Activated naive CD8-positive, alpha-beta T cell (primary cell): ENCODE measurements around the gene SORL1-AS1.
A peak's percentile ranks its signal among the peaks of the same experiment; 100 is the strongest.

Source experiments
- H3K27ac Mint-ChIP-seq: one replicate; pipeline ENCODE4 v1.8.0; 2021; ENCODE audit warnings: mixed read lengths
- H3K27me3 Mint-ChIP-seq: one replicate; pipeline ENCODE4 v1.8.0; 2021; ENCODE audit warnings: mixed read lengths
- H3K36me3 Mint-ChIP-seq: one replicate; pipeline ENCODE4 v1.8.0; 2021; ENCODE audit warnings: mixed read lengths
- H3K4me1 Mint-ChIP-seq: one replicate; pipeline ENCODE4 v1.8.0; 2021; ENCODE audit warnings: low read depth, mixed read lengths
- H3K4me3 Mint-ChIP-seq: one replicate; pipeline ENCODE4 v1.8.0; 2021; ENCODE audit warnings: mild to moderate bottlenecking, mixed read lengths
- H3K9me3 Mint-ChIP-seq: one replicate; pipeline ENCODE4 v1.8.0; 2021; ENCODE audit warnings: low read depth, mixed read lengths

Gene SORL1-AS1

DNA sequence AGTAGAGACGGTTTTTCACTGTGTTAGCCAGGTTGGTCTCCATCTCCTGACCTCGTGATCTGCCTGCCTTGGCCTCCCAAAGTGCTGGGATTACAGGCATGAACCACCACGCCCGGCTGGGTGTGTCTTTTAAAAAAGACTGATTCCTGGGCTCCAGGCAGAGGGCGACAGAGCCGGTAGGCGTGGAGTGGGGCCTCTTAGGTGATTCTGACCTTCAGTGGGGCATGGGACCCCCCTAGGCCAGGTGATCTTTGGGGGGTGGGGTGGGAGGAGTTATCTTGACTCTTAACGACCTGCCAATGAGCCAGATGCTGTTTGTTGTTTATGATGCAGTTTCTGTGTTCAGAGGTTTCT, 12.9 kb upstream of the SORL1-AS1 start:
- Mint-ChIP-seq H3K9me3 (no peaks in the 10 kb centered on the region), H3K27ac (peak overlapping the region; percentile 99), H3K27me3 (no peaks in the 10 kb centered on the region), H3K36me3 (peaks cover 9% of the 10 kb centered on the region), H3K4me3 (peak overlapping the region; percentile 78), H3K4me1 (peaks cover 97% of the 10 kb centered on the region)

GRCh38 chr11:121464352-121464946, 11.7 kb upstream of the SORL1-AS1 start:
- Mint-ChIP-seq H3K4me1 (peaks cover 98% of the 10 kb centered on the region), H3K36me3 (peaks cover 2% of the 10 kb centered on the region), H3K9me3 (no peaks in the 10 kb centered on the region), H3K27ac (peak overlapping the region; percentile 99), H3K4me3 (peak overlapping the region; percentile 78), H3K27me3 (no peaks in the 10 kb centered on the region)

- Mint-ChIP-seq H3K4me1 (peaks cover 98% of the 10 kb centered on the region), H3K27me3 (no peaks in the 10 kb centered on the region), H3K36me3 (peaks cover 2% of the 10 kb centered on the region), H3K9me3 (no peaks in the 10 kb centered on the region), H3K4me3 (peak overlapping the region; percentile 78), H3K27ac (peak overlapping the region; percentile 99)
Measured at GRCh38 chr11:121463689-121464335, 11.0 kb upstream of the SORL1-AS1 start.

GRCh38 chr11:121461843-121462242, 9.1 kb upstream of the SORL1-AS1 start:
- H3K27ac Mint-ChIP-seq: peak overlapping the region; percentile 99
- peak overlapping the region; percentile 11 for H3K4me3 Mint-ChIP-seq
- peaks cover 7% of the 10 kb centered on the region for H3K36me3 Mint-ChIP-seq
- H3K9me3 Mint-ChIP-seq: no peaks in the 10 kb centered on the region
- peaks cover 99% of the 10 kb centered on the region for H3K4me1 Mint-ChIP-seq
- no peaks in the 10 kb centered on the region for H3K27me3 Mint-ChIP-seq

- Mint-ChIP-seq H3K27me3 (no peaks in the 10 kb centered on the region), H3K4me3 (no peak overlapping the region), H3K4me1 (peaks cover 99% of the 10 kb centered on the region), H3K9me3 (no peaks in the 10 kb centered on the region), H3K36me3 (peaks cover 9% of the 10 kb centered on the region), H3K27ac (peak overlapping the region; percentile 99)
Measured at GRCh38 chr11:121460941-121461514, 8.3 kb upstream of the SORL1-AS1 start.

- H3K4me3 Mint-ChIP-seq: peak overlapping the region; percentile 68
- peaks cover 100% of the 10 kb centered on the region for H3K4me1 Mint-ChIP-seq
- no peaks in the 10 kb centered on the region for H3K27me3 Mint-ChIP-seq
- no peaks in the 10 kb centered on the region for H3K9me3 Mint-ChIP-seq
- H3K36me3 Mint-ChIP-seq: peaks cover 14% of the 10 kb centered on the region
- peak overlapping the region; percentile 99 for H3K27ac Mint-ChIP-seq
Measured at GRCh38 chr11:121459413-121460017, 6.7 kb upstream of the SORL1-AS1 start.

DNA sequence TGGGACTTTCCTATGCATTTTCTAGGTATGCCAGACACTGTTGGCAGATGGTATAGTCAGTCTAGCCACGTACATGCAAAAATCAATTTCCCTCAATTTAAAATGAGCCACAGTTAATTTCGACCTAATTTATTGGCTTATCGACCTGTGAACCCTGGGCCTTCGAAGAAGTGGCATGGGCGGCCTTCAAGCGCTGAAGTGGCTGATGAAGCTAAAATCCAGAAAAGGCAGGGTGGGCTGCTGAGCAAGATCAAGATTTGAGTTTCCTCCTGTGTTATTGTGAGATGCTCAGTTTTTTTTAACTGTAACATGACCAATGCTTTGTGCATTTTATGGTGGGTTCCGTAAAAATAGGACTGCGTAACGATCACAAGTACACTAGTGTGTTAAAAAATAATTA, 5.8 kb upstream of the SORL1-AS1 start:
- Mint-ChIP-seq H3K4me3 (peak overlapping the region; percentile 68), H3K27me3 (no peaks in the 10 kb centered on the region), H3K27ac (peak overlapping the region; percentile 99), H3K4me1 (peaks cover 100% of the 10 kb centered on the region), H3K36me3 (peaks cover 14% of the 10 kb centered on the region), H3K9me3 (no peaks in the 10 kb centered on the region)

DNA sequence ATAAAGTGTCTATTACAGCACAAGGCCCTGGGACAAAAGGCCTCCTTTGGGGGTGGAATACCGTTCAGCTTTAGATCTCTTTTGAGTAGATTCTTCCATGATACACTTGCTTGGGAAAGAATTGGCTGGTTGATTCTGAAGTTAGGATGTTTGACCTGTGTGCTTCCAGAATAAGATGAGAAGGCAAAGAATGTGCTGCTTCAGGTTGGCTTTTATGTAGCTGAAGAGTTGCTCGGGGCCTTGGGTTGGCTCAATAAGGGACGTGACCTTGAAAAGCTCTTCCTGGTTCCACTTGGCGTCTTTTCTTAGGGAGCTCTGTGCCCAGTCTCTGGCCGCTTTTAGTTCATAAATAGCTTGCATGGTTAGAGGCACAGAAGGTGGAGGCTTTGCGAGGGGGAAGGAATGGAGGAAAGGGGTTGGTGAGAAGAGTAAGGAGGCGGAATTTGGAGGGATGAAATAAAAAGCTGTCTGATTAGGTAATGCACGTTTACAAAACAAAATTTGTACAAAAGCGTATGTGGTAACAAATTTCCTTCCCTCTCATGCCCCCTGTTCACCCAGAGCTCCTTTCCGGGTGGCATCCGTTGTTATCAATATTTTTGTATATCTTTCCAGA, 4.2 kb upstream of the SORL1-AS1 start:
- peaks cover 14% of the 10 kb centered on the region for H3K36me3 Mint-ChIP-seq
- H3K4me3 Mint-ChIP-seq: peak overlapping the region; percentile 63
- H3K27me3 Mint-ChIP-seq: no peaks in the 10 kb centered on the region
- peak overlapping the region; percentile 99 for H3K27ac Mint-ChIP-seq
- H3K9me3 Mint-ChIP-seq: no peaks in the 10 kb centered on the region
- peaks cover 94% of the 10 kb centered on the region for H3K4me1 Mint-ChIP-seq

DNA sequence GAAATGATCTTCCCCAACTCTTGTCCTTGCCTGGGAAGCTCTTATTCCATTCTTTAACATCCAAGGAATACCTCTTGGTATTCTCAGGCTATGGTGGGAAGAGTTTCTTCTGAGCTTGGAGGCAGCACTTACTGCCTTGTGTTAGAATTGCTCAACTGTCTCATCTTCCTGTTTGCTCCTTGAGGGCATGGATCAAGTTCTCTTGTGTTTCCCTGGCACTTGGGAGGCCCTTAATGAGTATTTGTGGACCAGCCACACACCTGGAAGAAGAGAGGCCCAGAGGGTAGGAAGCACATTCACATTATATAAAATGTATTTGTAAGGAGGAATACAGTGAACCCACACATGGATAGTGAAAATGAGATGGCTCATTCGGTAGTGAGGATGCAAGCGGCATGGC, 3.4 kb upstream of the SORL1-AS1 start:
- H3K27me3 Mint-ChIP-seq: no peaks in the 10 kb centered on the region
- H3K4me1 Mint-ChIP-seq: peaks cover 90% of the 10 kb centered on the region
- H3K9me3 Mint-ChIP-seq: no peaks in the 10 kb centered on the region
- peak overlapping the region; percentile 74 for H3K4me3 Mint-ChIP-seq
- H3K27ac Mint-ChIP-seq: peak overlapping the region; percentile 99
- H3K36me3 Mint-ChIP-seq: peaks cover 12% of the 10 kb centered on the region

- H3K4me1 Mint-ChIP-seq: peaks cover 89% of the 10 kb centered on the region
- H3K4me3 Mint-ChIP-seq: peak overlapping the region; percentile 98
- no peaks in the 10 kb centered on the region for H3K9me3 Mint-ChIP-seq
- H3K27ac Mint-ChIP-seq: peak overlapping the region; percentile 99
- H3K27me3 Mint-ChIP-seq: no peaks in the 10 kb centered on the region
- H3K36me3 Mint-ChIP-seq: peaks cover 12% of the 10 kb centered on the region
Measured at GRCh38 chr11:121455115-121455514, 2.3 kb upstream of the SORL1-AS1 start.

DNA sequence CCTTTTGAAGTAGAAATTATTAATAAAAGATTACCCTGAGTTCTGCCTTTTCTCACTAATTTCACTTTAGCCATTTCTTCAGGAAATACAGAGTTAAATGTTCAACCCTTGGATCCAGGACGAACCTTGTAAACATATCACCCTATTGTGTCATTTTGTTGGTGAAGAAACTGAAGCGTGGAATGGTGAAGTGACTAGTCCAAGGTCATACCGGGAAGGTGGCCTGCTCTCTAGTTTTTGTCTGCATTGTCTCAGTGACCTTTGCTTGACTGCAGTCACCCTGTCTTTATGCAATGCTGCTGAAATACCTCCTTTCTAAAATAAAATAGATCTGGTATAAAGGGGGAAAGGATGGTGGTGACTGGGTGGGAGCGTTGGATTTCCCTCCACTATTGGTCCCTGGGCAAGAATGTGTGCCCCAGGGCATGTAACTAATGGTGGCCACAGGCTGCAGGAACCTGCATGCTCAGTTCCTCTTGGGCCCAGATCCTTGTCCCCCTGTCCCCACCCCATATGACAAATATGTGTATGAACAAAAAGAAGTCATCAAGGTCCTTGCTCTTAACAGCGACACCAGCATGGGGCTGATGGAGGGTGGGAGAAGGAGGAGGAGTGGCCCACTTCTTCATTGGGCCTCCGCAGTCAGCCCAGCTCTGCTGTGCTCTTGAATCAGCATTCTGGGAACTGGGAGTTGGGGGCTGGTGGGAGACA, 977 bp upstream of the SORL1-AS1 start:
- peak overlapping the region; percentile 98 for H3K4me3 Mint-ChIP-seq
- H3K27me3 Mint-ChIP-seq: no peaks in the 10 kb centered on the region
- peak overlapping the region; percentile 99 for H3K27ac Mint-ChIP-seq
- H3K9me3 Mint-ChIP-seq: no peaks in the 10 kb centered on the region
- peaks cover 14% of the 10 kb centered on the region for H3K36me3 Mint-ChIP-seq
- peaks cover 89% of the 10 kb centered on the region for H3K4me1 Mint-ChIP-seq

- no peaks in the 10 kb centered on the region for H3K27me3 Mint-ChIP-seq
- H3K9me3 Mint-ChIP-seq: no peaks in the 10 kb centered on the region
- peak within 1 kb of the TSS; percentile 98 for H3K4me3 Mint-ChIP-seq
- peak within 1 kb of the TSS; percentile 99 for H3K27ac Mint-ChIP-seq
- H3K4me1 Mint-ChIP-seq: peaks cover 87% of the 10 kb centered on the region
- peaks cover 15% of the 10 kb centered on the region for H3K36me3 Mint-ChIP-seq
Measured at GRCh38 chr11:121451986-121452608, 670 bp downstream of the SORL1-AS1 start, which contains the start of gene SORL1. SORL1 (plus strand) TSS chr11:121452314; CDS start chr11:121452332, 18 bp downstream.

GRCh38 chr11:121451178-121451985, 1.4 kb downstream of the SORL1-AS1 start:
- Mint-ChIP-seq H3K27me3 (no peaks in the 10 kb centered on the region), H3K36me3 (peaks cover 17% of the 10 kb centered on the region), H3K27ac (peak overlapping the region; percentile 81), H3K4me3 (peak overlapping the region; percentile 74), H3K4me1 (peaks cover 87% of the 10 kb centered on the region), H3K9me3 (no peaks in the 10 kb centered on the region)
